SK-N-SH (cell line): ENCODE data around the gene APP.
A peak's percentile ranks its signal among the peaks of the same experiment; 100 is the strongest.

Experiments
- CTCF ChIP-seq: fragments of 200-600 bp; sonication (generic); IDR thresholded peaks from 2 replicates; pipeline ENCODE4 v1.6.1; 2017; ENCODE audit warnings: antibody characterized with exemption, mild to moderate bottlenecking, moderate library complexity
- EZH2phosphoT487 ChIP-seq: fragments of 200-600 bp; sonication (generic); IDR thresholded peaks from 2 replicates; pipeline ENCODE4 v1.6.1; 2017; ENCODE audit warnings: low read depth, mixed run types, mild to moderate bottlenecking, antibody characterized with exemption, moderate library complexity, borderline replicate concordance
- FOSL2 ChIP-seq: IDR thresholded peaks from 2 replicates; pipeline ENCODE4 v1.4.0; 2012; ENCODE audit warnings: low read depth, mild to moderate bottlenecking, moderate library complexity, borderline replicate concordance
- MAX ChIP-seq: IDR thresholded peaks from 2 replicates; pipeline ENCODE4 v1.4.0; 2012; ENCODE audit warnings: low read depth
- MXI1 ChIP-seq: IDR thresholded peaks from 2 replicates; pipeline ENCODE4 v1.6.1; 2012; ENCODE audit warnings: mild to moderate bottlenecking, low read depth, low read length, improper control_type of control experiment
- NRF1 ChIP-seq: IDR thresholded peaks from 2 replicates; pipeline ENCODE4 v1.6.1; 2012; ENCODE audit warnings: low read depth, mild to moderate bottlenecking, low read length
- POLR2AphosphoS5 ChIP-seq: IDR thresholded peaks from 2 replicates; pipeline ENCODE4 v1.6.1; 2012; ENCODE audit warnings: low read depth, low read length
- RAD21 ChIP-seq: IDR thresholded peaks from 2 replicates; pipeline ENCODE4 v1.6.1; 2012; ENCODE audit warnings: mild to moderate bottlenecking, low read length
- RCOR1 ChIP-seq: fragments of 150-350 bp; IDR thresholded peaks from 2 replicates; pipeline ENCODE4 v1.6.1; 2017; ENCODE audit warnings: antibody characterized with exemption, low read length
- SIN3A ChIP-seq: IDR thresholded peaks from 2 replicates; pipeline ENCODE4 v1.6.1; 2012; ENCODE audit warnings: low read depth, mild to moderate bottlenecking, low read length, moderate library complexity, borderline replicate concordance
- YY1 ChIP-seq: IDR thresholded peaks from 2 replicates; pipeline ENCODE4 v1.4.0; 2012; ENCODE audit warnings: low read depth, mild to moderate bottlenecking

GRCh38 chr21:26032263-26032662 lies 138.3 kb downstream of the APP start:
- TF ChIP-seq MXI1 (no peak), CTCF (peak; percentile 20; the same call in 1 of the 2 replicates), EZH2phosphoT487 (no peak), RAD21 (no peak), MAX (no peak), SIN3A (no peak), RCOR1 (no peak), POLR2AphosphoS5 (no peak), YY1 (no peak), NRF1 (no peak), FOSL2 (no peak)
